GM12865 (cell line): ENCODE measurements around the gene TP63.

Experiments used
- DNase-seq: peaks from one replicate; pipeline ENCODE4 v3.0.0; 2010; ENCODE audit warnings: low read depth
- H3K4me3 ChIP-seq: 2 replicates; pipeline ENCODE4 v1.5.1; 2011; ENCODE audit warnings: mild to moderate bottlenecking, low read depth, low read length, control low read depth
- CTCF ChIP-seq: IDR thresholded peaks from 2 replicates; pipeline ENCODE4 v1.5.1; 2011; ENCODE audit warnings: low read length, control low read depth, low read depth, inconsistent platforms; ENCODE audit not compliant: insufficient read depth; ENCODE audit errors: missing control alignments

TP63 gene

DNA sequence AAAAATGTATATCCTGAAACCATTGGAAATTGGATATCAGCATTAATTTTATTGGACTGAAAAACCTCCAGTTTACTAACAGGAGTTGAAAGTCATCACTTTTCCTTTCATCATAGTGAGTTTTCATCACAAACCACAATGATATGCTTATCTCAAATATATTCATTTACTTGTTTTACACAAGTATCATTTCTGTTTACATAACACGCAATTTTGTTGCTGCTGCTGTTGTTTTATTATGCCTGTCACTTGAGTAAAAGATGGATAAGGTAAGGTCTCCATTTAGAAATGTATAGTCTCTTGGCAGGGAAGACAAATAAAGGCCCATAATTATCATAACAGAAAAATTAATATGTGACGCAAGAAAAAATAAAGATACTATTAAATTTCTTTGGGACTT lies 199.2 kb downstream of the TP63 start:
- no peak overlapping the region for H3K4me3 ChIP-seq
- no peak for DNase-seq
- no peak for TF ChIP-seq CTCF

- no peak overlapping the region for H3K4me3 ChIP-seq
- no peak for TF ChIP-seq CTCF
- DNase-seq: no peak
Measured at GRCh38 chr3:189833266-189833665, 202.1 kb downstream of the TP63 start.

DNA sequence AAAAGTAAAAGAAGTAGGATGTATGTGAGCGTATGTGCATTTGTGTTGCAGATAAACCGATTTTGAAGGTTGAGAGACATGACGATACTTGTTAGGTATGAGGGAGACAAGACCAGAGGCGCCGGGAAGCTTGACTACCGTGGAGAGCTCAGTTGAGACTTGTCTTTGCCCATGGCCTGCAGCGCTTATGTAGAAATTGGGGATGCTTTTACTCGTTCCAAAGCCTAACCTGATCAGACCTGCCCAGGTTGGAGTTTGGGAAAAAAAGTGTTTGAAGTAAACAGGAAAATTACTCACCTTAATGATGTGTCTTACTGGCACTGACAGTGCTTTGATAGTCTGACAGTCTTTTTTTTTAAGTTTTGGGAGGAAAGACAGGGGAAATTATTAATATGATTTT lies 202.8 kb downstream of the TP63 start:
- no peak for DNase-seq
- TF ChIP-seq CTCF: no peak
- H3K4me3 ChIP-seq: no peak overlapping the region

GRCh38 chr3:189834462-189834861 lies 203.3 kb downstream of the TP63 start:
- DNase-seq: no peak
- TF ChIP-seq CTCF: no peak
- no peak overlapping the region for H3K4me3 ChIP-seq

- no peak overlapping the region for H3K4me3 ChIP-seq
- no peak for TF ChIP-seq CTCF
Measured at GRCh38 chr3:189836795-189837194, 205.6 kb downstream of the TP63 start.

DNA sequence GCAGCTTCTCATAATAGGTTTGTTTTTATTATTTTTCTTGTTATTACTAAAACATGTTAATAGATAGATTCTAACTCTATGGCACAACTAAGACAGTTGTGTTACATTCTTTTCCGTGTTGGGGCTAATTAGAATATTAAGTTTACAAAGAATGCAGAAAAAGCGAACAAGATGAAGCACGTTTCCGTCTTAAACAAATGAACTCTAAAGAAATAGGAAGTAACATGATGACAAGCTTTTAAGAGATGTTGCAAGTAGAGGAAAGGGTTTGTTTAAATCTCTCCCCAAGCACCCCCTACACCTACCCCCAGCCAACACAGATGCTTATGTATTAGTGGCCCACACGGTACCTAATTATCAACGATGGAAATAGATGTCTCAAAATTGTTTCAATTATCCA lies 207.1 kb downstream of the TP63 start:
- DNase-seq: no peak
- no peak for TF ChIP-seq CTCF
- no peak overlapping the region for H3K4me3 ChIP-seq

More at GRCh38 chr3:189836795-189837194, 205.6 kb downstream of the TP63 start:
- DNase-seq: peak; percentile 20

GRCh38 chr3:189839576-189839975 lies 208.4 kb downstream of the TP63 start:
- no peak for TF ChIP-seq CTCF
- H3K4me3 ChIP-seq: no peak overlapping the region
- DNase-seq: no peak
